HCT116 (cell line): ENCODE measurements around the gene NEK7.

Experiments
- ATF3 ChIP-seq: IDR thresholded peaks from 2 replicates; pipeline ENCODE4 v1.6.1; 2012
- CTCF ChIP-seq, 3 experiments: fragments of 200-600 bp in 1 of 3; sonication (generic) in 1 of 3; IDR thresholded peaks in 2 of 3; conservative IDR thresholded peaks in 1 of 3; 2 replicates each; pipeline ENCODE4 v1.5.1; 2012 to 2017; ENCODE audit warnings: low read depth in 2 of 3, low read length in 2 of 3, antibody characterized with exemption in 1 of 3, borderline replicate concordance in 1 of 3, control low read depth in 1 of 3, mild to moderate bottlenecking in 1 of 3, mixed read lengths in 1 of 3, mixed run types in 1 of 3, moderate library complexity in 1 of 3; ENCODE audit not compliant: insufficient read depth in 1 of 3
- EZH2 ChIP-seq: fragments of 200-600 bp; sonication (generic); IDR thresholded peaks from 2 replicates; pipeline ENCODE4 v1.6.1; 2017; ENCODE audit warnings: antibody characterized with exemption, mixed run types
- EZH2phosphoT487 ChIP-seq: fragments of 200-600 bp; IDR thresholded peaks from 2 replicates; pipeline ENCODE4 v1.6.1; 2018; ENCODE audit warnings: antibody characterized with exemption, borderline replicate concordance
- JUND ChIP-seq: IDR thresholded peaks from 2 replicates; pipeline ENCODE4 v1.6.1; 2012
- MAX ChIP-seq: IDR thresholded peaks from 2 replicates; pipeline ENCODE4 v1.6.1; 2012
- POLR2AphosphoS5 ChIP-seq: IDR thresholded peaks from 2 replicates; pipeline ENCODE4 v1.6.1; 2011; ENCODE audit warnings: mild to moderate bottlenecking, low read depth, low read length, moderate library complexity
- RAD21 ChIP-seq: IDR thresholded peaks from 2 replicates; pipeline ENCODE4 v1.6.1; 2012; ENCODE audit warnings: low read depth, mild to moderate bottlenecking
- REST ChIP-seq: IDR thresholded peaks from 2 replicates; pipeline ENCODE4 v1.6.1; 2012; ENCODE audit warnings: low read depth
- SIN3A ChIP-seq: IDR thresholded peaks from 2 replicates; pipeline ENCODE4 v1.6.1; 2012; ENCODE audit warnings: low read depth
- SP1 ChIP-seq: IDR thresholded peaks from 2 replicates; pipeline ENCODE4 v1.6.1; 2012; ENCODE audit warnings: low read depth
- ZNF274 ChIP-seq: fragments of 200-500 bp; sonication (Bioruptor generic); IDR thresholded peaks from 2 replicates; pipeline ENCODE4 v1.6.1; 2014; ENCODE audit warnings: mild to moderate bottlenecking, low read depth, low read length, inconsistent platforms

GRCh38 chr1:198160222-198160621 is 3.4 kb downstream of the NEK7 start:
- no peak for TF ChIP-seq REST
- TF ChIP-seq JUND = no peak
- TF ChIP-seq EZH2 = no peak
- no peak for TF ChIP-seq SIN3A
- TF ChIP-seq ZNF274 = no peak
- TF ChIP-seq MAX = no peak
- no peak for TF ChIP-seq ATF3
- TF ChIP-seq EZH2phosphoT487 = no peak
- no peak for TF ChIP-seq CTCF (IDR thresholded peaks at IDR 0.05 in 2 of 3, conservative IDR thresholded peaks at IDR 0.05 in 1 of 3; ENCODE audit: borderline replicate concordance in 1 of 3, insufficient read depth in 1 of 3, low read depth in 2 of 3, low read length in 2 of 3)
- TF ChIP-seq SP1 = no peak
- TF ChIP-seq POLR2AphosphoS5 = no peak
- TF ChIP-seq RAD21 = no peak
